Measurements from ENCODE around the gene OR2J3. TPM values are rescaled to one million over a fixed set of nuclear protein-coding genes. Genes with fewer than 3 reads are reported as not detected.

The OR2J3 gene
- total and polyA plus RNA-seq, 2 donors (not counting 3 experiments of a cell fraction or from before 2014, with no cell fraction given), result not detected

DNA sequence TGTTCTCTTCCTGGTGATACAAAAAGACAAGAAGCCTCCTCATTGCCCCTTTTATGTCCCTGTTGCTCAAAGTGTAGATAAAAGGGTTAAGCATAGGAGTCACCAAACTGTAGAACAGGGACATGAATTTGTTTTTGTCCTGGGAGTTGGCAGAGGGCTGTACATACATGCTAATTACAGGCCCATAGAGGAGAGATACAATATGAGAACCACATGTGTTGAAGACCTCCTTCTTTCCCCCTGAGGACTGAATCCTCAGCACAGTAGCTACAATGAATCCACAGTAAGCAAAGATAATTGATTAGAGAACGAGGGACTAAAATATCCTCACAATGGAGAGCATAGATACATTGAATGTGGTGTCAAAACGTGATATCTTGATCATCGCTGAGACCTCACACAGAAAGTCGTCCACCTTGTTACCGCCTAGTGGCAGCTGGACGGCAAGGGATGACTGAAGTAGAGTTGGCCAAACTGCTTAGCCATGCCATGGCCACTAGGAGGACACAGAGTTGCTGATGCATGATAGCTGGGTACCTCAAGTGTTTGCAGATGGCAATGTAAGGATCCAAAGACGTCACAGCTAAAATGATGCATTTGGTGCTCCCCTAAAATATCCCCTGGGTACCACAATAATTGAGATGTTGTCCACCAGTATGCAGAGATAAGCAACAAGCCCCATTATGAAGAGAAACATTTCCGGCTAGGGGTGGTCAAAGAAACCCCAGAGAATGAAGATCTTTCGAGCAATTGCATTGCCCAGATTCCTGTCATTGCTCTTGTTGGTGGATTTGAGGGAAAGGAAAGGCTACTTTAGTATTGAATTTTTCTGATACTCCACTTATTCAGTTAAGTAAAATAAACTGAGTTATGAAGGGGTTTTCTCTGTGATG is 35.8 kb upstream of the OR2J3 start:
- no peak for TF ChIP-seq MYC (IDR thresholded peaks at IDR 0.05; ENCODE audit: low read depth, low read length)
- TF ChIP-seq, protein P1, sequence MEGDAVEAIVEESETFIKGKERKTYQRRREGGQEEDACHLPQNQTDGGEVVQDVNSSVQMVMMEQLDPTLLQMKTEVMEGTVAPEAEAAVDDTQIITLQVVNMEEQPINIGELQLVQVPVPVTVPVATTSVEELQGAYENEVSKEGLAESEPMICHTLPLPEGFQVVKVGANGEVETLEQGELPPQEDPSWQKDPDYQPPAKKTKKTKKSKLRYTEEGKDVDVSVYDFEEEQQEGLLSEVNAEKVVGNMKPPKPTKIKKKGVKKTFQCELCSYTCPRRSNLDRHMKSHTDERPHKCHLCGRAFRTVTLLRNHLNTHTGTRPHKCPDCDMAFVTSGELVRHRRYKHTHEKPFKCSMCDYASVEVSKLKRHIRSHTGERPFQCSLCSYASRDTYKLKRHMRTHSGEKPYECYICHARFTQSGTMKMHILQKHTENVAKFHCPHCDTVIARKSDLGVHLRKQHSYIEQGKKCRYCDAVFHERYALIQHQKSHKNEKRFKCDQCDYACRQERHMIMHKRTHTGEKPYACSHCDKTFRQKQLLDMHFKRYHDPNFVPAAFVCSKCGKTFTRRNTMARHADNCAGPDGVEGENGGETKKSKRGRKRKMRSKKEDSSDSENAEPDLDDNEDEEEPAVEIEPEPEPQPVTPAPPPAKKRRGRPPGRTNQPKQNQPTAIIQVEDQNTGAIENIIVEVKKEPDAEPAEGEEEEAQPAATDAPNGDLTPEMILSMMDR (IDR thresholded peaks at IDR 0.05; ENCODE audit: extremely low read depth in 1 of 2, insufficient read depth in 1 of 2, low read depth in 1 of 2, low read length in 2 of 2), result peak; percentile 53 to 73
- CTCF ChIA-PET, result interaction anchor here (0.5 to 1.9 kb wide), 5 partner anchors 278 to 582 kb away, joined by 3 to 12 read pairs (median 3); no protein-coding TSS in a partner anchor
- H3K27ac ChIP-seq (ENCODE audit: insufficient read depth, low read depth, low read length), result no peak overlapping the region
- dilution Hi-C loops (cut with MboI; ENCODE audit: extremely low pct_ligation_motif_present, low sequenced_read_pairs), result no loop called here
- no peaks in the 10 kb centered on the region for H3K4me1 ChIP-seq (ENCODE audit: control insufficient read depth, extremely low read depth, insufficient read depth, low read length)
- no TSS peak for BruUV-seq (replicated peaks)
- H4K20me1 ChIP-seq (replicated peaks; ENCODE audit: control insufficient read depth, extremely low read depth, insufficient read depth, low read length), result no peaks in the 10 kb centered on the region
- H3K9me3 ChIP-seq (replicated peaks; ENCODE audit: control insufficient read depth, insufficient read depth, low read length), result no peaks in the 10 kb centered on the region
- H3K79me2 ChIP-seq (ENCODE audit: control insufficient read depth, insufficient read depth, low read length), result no peaks in the 10 kb centered on the region
- no peaks in the 10 kb centered on the region for H3K27me3 ChIP-seq (ENCODE audit: control insufficient read depth in 2 of 2, insufficient read depth in 2 of 2, low read length in 2 of 2)
- peak; percentile 25 for DNase-seq (ENCODE audit: low read depth, low spot score)
- H3K9ac ChIP-seq (replicated peaks; ENCODE audit: extremely low read depth, insufficient read depth, low read length), result no peak overlapping the region
- H3K4me3 ChIP-seq (replicated peaks in 1 of 3; ENCODE audit: insufficient read depth in 1 of 3, low read depth in 1 of 3, low read length in 3 of 3), result no peak overlapping the region
- intact Hi-C loops (cut with micrococcal nuclease), result loop anchor here (1.0 kb wide), 1 partner anchor 517 kb away; no protein-coding TSS in a partner anchor
- no peak overlapping the region for H2AFZ ChIP-seq (ENCODE audit: low read depth, low read length)
- no peaks in the 10 kb centered on the region for H3K9me1 ChIP-seq (replicated peaks; ENCODE audit: control insufficient read depth, extremely low read depth, insufficient read depth, low read length)
- H3K4me2 ChIP-seq (ENCODE audit: insufficient read depth, low read length), result no peak overlapping the region
- POLR2A ChIA-PET, result no interaction called here
- no peaks in the 10 kb centered on the region for H3K36me3 ChIP-seq (ENCODE audit: control insufficient read depth in 2 of 2, extremely low read depth in 1 of 2, insufficient read depth in 2 of 2, low read length in 2 of 2)
- FAIRE-seq, result peak; percentile 68

DNA sequence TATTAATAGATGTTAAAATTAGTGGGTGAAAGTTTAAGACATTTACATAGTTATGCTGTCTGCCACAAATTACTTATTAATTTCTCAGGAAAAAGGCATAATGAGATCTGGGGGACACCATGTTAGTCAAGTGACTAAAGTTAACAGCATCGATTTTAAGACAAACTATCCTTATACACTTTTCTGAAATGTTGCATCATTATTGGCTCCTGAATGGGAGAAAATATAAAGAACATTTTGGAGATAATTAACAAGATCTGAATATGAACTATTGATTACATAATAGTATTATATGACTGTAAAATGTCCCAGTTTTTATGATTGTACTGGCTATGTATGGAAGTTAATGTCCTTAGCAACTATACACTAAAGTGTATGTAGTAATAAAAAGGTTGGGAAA is 28.7 kb upstream of the OR2J3 start:
- no peaks in the 10 kb centered on the region for H3K27me3 ChIP-seq (ENCODE audit: control insufficient read depth in 2 of 2, insufficient read depth in 2 of 2, low read length in 2 of 2)
- H2AFZ ChIP-seq (ENCODE audit: low read depth, low read length), result no peak overlapping the region
- no peaks in the 10 kb centered on the region for H3K79me2 ChIP-seq (ENCODE audit: control insufficient read depth, insufficient read depth, low read length)
- no peak overlapping the region for H3K9ac ChIP-seq (replicated peaks; ENCODE audit: extremely low read depth, insufficient read depth, low read length)
- no TSS peak for BruUV-seq (replicated peaks)
- no peaks in the 10 kb centered on the region for H3K9me3 ChIP-seq (replicated peaks; ENCODE audit: control insufficient read depth, insufficient read depth, low read length)
- H3K4me3 ChIP-seq (replicated peaks in 1 of 3; ENCODE audit: insufficient read depth in 1 of 3, low read depth in 1 of 3, low read length in 3 of 3), result no peak overlapping the region
- H3K9me1 ChIP-seq (replicated peaks; ENCODE audit: control insufficient read depth, extremely low read depth, insufficient read depth, low read length), result no peaks in the 10 kb centered on the region
- FAIRE-seq, result no peak
- no peaks in the 10 kb centered on the region for H3K36me3 ChIP-seq (ENCODE audit: control insufficient read depth in 2 of 2, extremely low read depth in 1 of 2, insufficient read depth in 2 of 2, low read length in 2 of 2)
- ChIA-PET POLR2A (no interaction called here), CTCF (no interaction called here)
- no peaks in the 10 kb centered on the region for H4K20me1 ChIP-seq (replicated peaks; ENCODE audit: control insufficient read depth, extremely low read depth, insufficient read depth, low read length)
- intact Hi-C loops (cut with micrococcal nuclease) (no loop called here), dilution Hi-C loops (cut with MboI; ENCODE audit: extremely low pct_ligation_motif_present, low sequenced_read_pairs) (no loop called here)
- H3K4me1 ChIP-seq (ENCODE audit: control insufficient read depth, extremely low read depth, insufficient read depth, low read length), result no peaks in the 10 kb centered on the region
- no peak overlapping the region for H3K4me2 ChIP-seq (ENCODE audit: insufficient read depth, low read length)
- no peak overlapping the region for H3K27ac ChIP-seq (ENCODE audit: insufficient read depth, low read depth, low read length)
- no peak for TF ChIP-seq FOS (IDR thresholded peaks at IDR 0.05; ENCODE audit: borderline replicate concordance, insufficient read depth, low read length)
- TF ChIP-seq, protein P1 (IDR thresholded peaks at IDR 0.05; ENCODE audit: extremely low read depth in 1 of 2, insufficient read depth in 1 of 2, low read depth in 1 of 2, low read length in 2 of 2), result no peak
- no peak for TF ChIP-seq POLR2A (IDR thresholded peaks at IDR 0.05; ENCODE audit: low read depth, low read length)
- no peak for TF ChIP-seq JUN (IDR thresholded peaks at IDR 0.05; ENCODE audit: borderline replicate concordance, insufficient read depth, insufficient read length, low read depth)
- TF ChIP-seq, protein P2, sequence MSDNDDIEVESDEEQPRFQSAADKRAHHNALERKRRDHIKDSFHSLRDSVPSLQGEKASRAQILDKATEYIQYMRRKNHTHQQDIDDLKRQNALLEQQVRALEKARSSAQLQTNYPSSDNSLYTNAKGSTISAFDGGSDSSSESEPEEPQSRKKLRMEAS (IDR thresholded peaks at IDR 0.05; ENCODE audit: insufficient read depth, insufficient read length), result no peak
- no peak for TF ChIP-seq GATA2 (IDR thresholded peaks at IDR 0.05; ENCODE audit: insufficient read depth, insufficient read length, low read depth, low read length)
- TF ChIP-seq POLR2AphosphoS5 (IDR thresholded peaks at IDR 0.05; ENCODE audit: insufficient read depth, low read depth, low read length), result no peak
- TF ChIP-seq EZH2 (IDR thresholded peaks at IDR 0.05; ENCODE audit: borderline replicate concordance, low read depth, low read length, severe bottlenecking), result no peak
- no peak for TF ChIP-seq MYC (IDR thresholded peaks at IDR 0.05; ENCODE audit: low read depth, low read length)
- no peak for DNase-seq (ENCODE audit: low read depth, low spot score)
